ENCODE measurements around the gene PXT1. TPM values are rescaled to one million over a fixed set of nuclear protein-coding genes. Genes with fewer than 3 reads are reported as not detected.

The PXT1 gene
- total RNA-seq, 2 donors from 2014 or later: not detected

GRCh38 chr6:36362551-36363370, 79.9 kb downstream of the PXT1 start:
- TF ChIP-seq POLR2A (IDR thresholded peaks at IDR 0.05): no peak
- no peak for TF ChIP-seq CTCF (IDR thresholded peaks at IDR 0.05)
- ATAC-seq (no peak), DNase-seq (no peak)
- WGBS, 2 donors: 87 to 91% methylated on average over 23 to 25 of the region's 25 CpGs
- Histone ChIP-seq H3K4me1 (peaks cover 36% of the 10 kb centered on the region), H3K4me3 (no peak overlapping the region), H3K27ac (no peak overlapping the region), H3K27me3 (no peaks in the 10 kb centered on the region), H3K36me3 (replicated peaks in 1 of 2; ENCODE audit: insufficient read depth in 1 of 2, low read depth in 2 of 2) (no peaks in the 10 kb centered on the region), H3K9me3 (no peaks in the 10 kb centered on the region)
- intact Hi-C loops (cut with DNase I): loop anchor here (5.0 to 10.0 kb wide), 2 partner anchors 60 to 238 kb away; no protein-coding TSS in a partner anchor

GRCh38 chr6:36361071-36361470, 81.6 kb downstream of the PXT1 start:
- ATAC-seq: no peak
- Histone ChIP-seq H3K4me3 (no peak overlapping the region), H3K27ac (no peak overlapping the region), H3K36me3 (replicated peaks in 1 of 2; ENCODE audit: insufficient read depth in 1 of 2, low read depth in 2 of 2) (no peaks in the 10 kb centered on the region), H3K9me3 (no peaks in the 10 kb centered on the region), H3K4me1 (peaks cover 36% of the 10 kb centered on the region), H3K27me3 (no peaks in the 10 kb centered on the region)
- no peak for DNase-seq
- no peak for TF ChIP-seq CTCF (IDR thresholded peaks at IDR 0.05)
- no peak for TF ChIP-seq POLR2A (IDR thresholded peaks at IDR 0.05)
- 67 to 76% methylated on average over 11 of the region's 11 CpGs for WGBS, 2 donors
- intact Hi-C loops (cut with DNase I): loop anchor here (5.0 to 10.0 kb wide), 2 partner anchors 59 to 236 kb away; no protein-coding TSS in a partner anchor

GRCh38 chr6:36360241-36361054, 82.2 kb downstream of the PXT1 start:
- H3K9me3 ChIP-seq: no peaks in the 10 kb centered on the region
- WGBS, 2 donors: 22 to 26% methylated on average over 9 to 10 of the region's 10 CpGs
- H3K4me3 ChIP-seq: no peak overlapping the region
- peaks cover 36% of the 10 kb centered on the region for H3K4me1 ChIP-seq
- intact Hi-C loops (cut with DNase I): loop anchor here (5.0 to 10.0 kb wide), 2 partner anchors 58 to 236 kb away; no protein-coding TSS in a partner anchor
- peak; percentile 71 to 90 (median 84) for TF ChIP-seq CTCF (IDR thresholded peaks at IDR 0.05)
- TF ChIP-seq POLR2A (IDR thresholded peaks at IDR 0.05): no peak
- H3K27me3 ChIP-seq: no peaks in the 10 kb centered on the region
- no peaks in the 10 kb centered on the region for H3K36me3 ChIP-seq (replicated peaks in 1 of 2; ENCODE audit: insufficient read depth in 1 of 2, low read depth in 2 of 2)
- DNase-seq: peak; percentile 81 to 89 (median 85)
- peak; percentile 82 for ATAC-seq
- no peak overlapping the region for H3K27ac ChIP-seq

- peak overlapping the region in 3 of 4 donors; percentile 7 to 67 (median 55) for H3K27ac ChIP-seq
Measured at GRCh38 chr6:36358226-36358915, 84.3 kb downstream of the PXT1 start.

More at GRCh38 chr6:36358226-36358915, 84.3 kb downstream of the PXT1 start:
- 22 to 33% methylated on average over 4 of the region's 4 CpGs for WGBS, 2 donors
- no peak overlapping the region for H3K4me3 ChIP-seq
- peak in 2 of 4 donors; percentile 23 to 52 for DNase-seq
- peaks cover 27% of the 10 kb centered on the region for H3K4me1 ChIP-seq
- H3K9me3 ChIP-seq: no peaks in the 10 kb centered on the region
- intact Hi-C loops (cut with DNase I): no loop called here
- H3K27me3 ChIP-seq: no peaks in the 10 kb centered on the region
- TF ChIP-seq POLR2A (IDR thresholded peaks at IDR 0.05) (peak in 1 of 3 donors; percentile 5), CTCF (IDR thresholded peaks at IDR 0.05) (no peak)
- H3K36me3 ChIP-seq (replicated peaks in 1 of 2; ENCODE audit: insufficient read depth in 1 of 2, low read depth in 2 of 2): no peaks in the 10 kb centered on the region
- ATAC-seq: peak; percentile 75

Data from body of pancreas (tissue), 4 donors.